H1 (cell line): ENCODE measurements around the gene CEP89. TPM values are rescaled to one million over a fixed set of nuclear protein-coding genes. Genes with fewer than 3 reads are reported as not detected.
"Not testable (repeated sequence)": the region's sequence is repeated elsewhere in the genome, so short reads cannot be mapped to it uniquely, and the experiment has no call there.

ENCODE experiments used
- CTCF ChIA-PET: fragments of 300-600 bp; sonication (Branson Sonifier 250); formaldehyde crosslinking; loops from one replicate; lab custom pipeline; 2021; ENCODE audit not compliant: partially characterized antibody; lab: Charles Lee
- POLR2A ChIA-PET: fragments of 300-600 bp; sonication (Branson Sonifier 250); formaldehyde crosslinking; loops from one replicate; lab custom pipeline; 2021; ENCODE audit warnings: inconsistent platforms; ENCODE audit not compliant: partially characterized antibody; lab: Charles Lee
- DNase-seq, 2 experiments: peaks; one replicate each; pipeline versions ENCODE4 v3.0.0 to v3.0.0-alpha.2; 2010 to 2022; ENCODE audit warnings: low spot score in 2 of 2, low read depth in 1 of 2, mixed read lengths in 1 of 2
- FAIRE-seq: peaks from 2 replicates; lab custom pipeline; 2011; peaks lifted over from hg19 to GRCh38; lab: Jason Lieb, UNC
- H2AFZ ChIP-seq: 2 replicates; pipeline ENCODE4 v1.8.1; 2012; ENCODE audit warnings: low read length, inconsistent platforms
- H2AK5ac ChIP-seq: 2 replicates; pipeline ENCODE4 v1.6.1; 2013; ENCODE audit warnings: low read depth, low read length
- H2BK120ac ChIP-seq: replicated peaks from 2 replicates; pipeline ENCODE3; 2013; ENCODE audit warnings: low read depth, low read length, inconsistent platforms
- H2BK12ac ChIP-seq: 2 replicates; pipeline ENCODE4 v1.6.1; 2013; ENCODE audit warnings: low read depth, low read length
- H2BK15ac ChIP-seq: 2 replicates; pipeline ENCODE4 v1.6.1; 2013; ENCODE audit warnings: low read length
- H2BK20ac ChIP-seq: 2 replicates; pipeline ENCODE4 v1.6.1; 2013; ENCODE audit warnings: low read length
- H2BK5ac ChIP-seq: 2 replicates; pipeline ENCODE4 v1.6.1; 2013; ENCODE audit warnings: low read depth, low read length
- H3K14ac ChIP-seq: 2 replicates; pipeline ENCODE4 v1.6.1; 2013; ENCODE audit warnings: inconsistent platforms; ENCODE audit not compliant: insufficient read length
- H3K18ac ChIP-seq: 2 replicates; pipeline ENCODE4 v1.6.1; 2013; ENCODE audit warnings: low read length; ENCODE audit errors: extremely low read depth
- H3K23ac ChIP-seq: 2 replicates; pipeline ENCODE4 v1.6.1; 2013; ENCODE audit warnings: inconsistent platforms; ENCODE audit not compliant: insufficient read length
- H3K23me2 ChIP-seq: 2 replicates; pipeline ENCODE4 v1.6.1; 2013; ENCODE audit warnings: low read depth, low read length
- H3K27ac ChIP-seq: 2 replicates; pipeline ENCODE4 v1.6.1; 2011; ENCODE audit warnings: low read depth, low read length, inconsistent platforms
- H3K27me3 ChIP-seq, 4 experiments: replicated peaks in 1 of 4; 1 replicate in 1 of 4; 2 replicates in 3 of 4; pipeline versions ENCODE4 v1.6.1 to v1.8.1; 2011 to 2013; ENCODE audit warnings: low read length in 3 of 4, mild to moderate bottlenecking in 3 of 4, inconsistent platforms in 2 of 4, mixed read lengths in 2 of 4, moderate library complexity in 1 of 4; ENCODE audit not compliant: control insufficient read depth in 3 of 4, insufficient read depth in 3 of 4; ENCODE audit errors: extremely low read depth in 1 of 4
- H3K36me3 ChIP-seq, 4 experiments: 2 replicates each; pipeline versions ENCODE4 v1.6.1 to v1.8.1; 2011 to 2013; ENCODE audit warnings: mild to moderate bottlenecking in 4 of 4, low read length in 3 of 4, moderate library complexity in 2 of 4, control low read depth in 1 of 4, inconsistent platforms in 1 of 4; ENCODE audit not compliant: insufficient read depth in 4 of 4, control insufficient read depth in 2 of 4
- H3K4ac ChIP-seq: replicated peaks from 2 replicates; pipeline ENCODE3; 2013; ENCODE audit warnings: low read length, low read depth, mixed read lengths, inconsistent platforms; ENCODE audit not compliant: insufficient read length
- H3K4me1 ChIP-seq, 4 experiments: replicated peaks in 1 of 4; 1 replicate in 1 of 4; 2 replicates in 3 of 4; pipeline versions ENCODE4 v1.6.1 to v1.8.1; 2011 to 2013; ENCODE audit warnings: low read length in 3 of 4, inconsistent platforms in 2 of 4, mixed read lengths in 1 of 4; ENCODE audit not compliant: insufficient read depth in 4 of 4, control insufficient read depth in 3 of 4
- H3K4me2 ChIP-seq, 2 experiments: 2 replicates each; pipeline versions ENCODE4 v1.6.1 to v1.8.1; 2011 to 2013; ENCODE audit warnings: low read depth in 2 of 2, low read length in 2 of 2, control low read depth in 1 of 2, inconsistent platforms in 1 of 2, mild to moderate bottlenecking in 1 of 2; ENCODE audit not compliant: insufficient read depth in 1 of 2
- H3K4me3 ChIP-seq, 4 experiments: fragments of 200-600, 300-600 bp in 1 of 4; sonication (generic), shearing (Covaris generic), sonication (Bioruptor Twin) in 1 of 4; 2 replicates each; pipeline versions ENCODE4 v1.5.1 to v1.8.1; 2011 to 2016; ENCODE audit warnings: low read length in 4 of 4, low read depth in 3 of 4, control low read depth in 2 of 4, inconsistent platforms in 2 of 4, mild to moderate bottlenecking in 2 of 4, mixed read lengths in 1 of 4, moderate library complexity in 1 of 4; ENCODE audit not compliant: insufficient read depth in 2 of 4; ENCODE audit errors: extremely low read depth in 1 of 4
- H3K56ac ChIP-seq: replicated peaks from 2 replicates; pipeline ENCODE3; 2013; ENCODE audit warnings: low read depth, mild to moderate bottlenecking, mixed read lengths, low read length, inconsistent platforms; ENCODE audit not compliant: insufficient read length
- H3K79me1 ChIP-seq: 2 replicates; pipeline ENCODE4 v1.6.1; 2013; ENCODE audit warnings: low read depth, low read length, control low read depth
- H3K79me2 ChIP-seq, 2 experiments: 2 replicates each; pipeline versions ENCODE4 v1.6.1 to v1.8.1; 2012 to 2013; ENCODE audit warnings: low read length in 2 of 2, mild to moderate bottlenecking in 2 of 2, inconsistent platforms in 1 of 2; ENCODE audit not compliant: insufficient read depth in 2 of 2, control insufficient read depth in 1 of 2
- H3K9ac ChIP-seq, 4 experiments: replicated peaks in 1 of 4; 1 replicate in 1 of 4; 2 replicates in 3 of 4; pipeline versions ENCODE4 v1.6.1 to v1.8.1; 2011 to 2013; ENCODE audit warnings: low read depth in 3 of 4, low read length in 3 of 4, control low read depth in 2 of 4, mild to moderate bottlenecking in 2 of 4, moderate library complexity in 2 of 4, inconsistent platforms in 1 of 4; ENCODE audit errors: extremely low read depth in 1 of 4
- H3K9me3 ChIP-seq, 2 experiments: 2 replicates each; pipeline versions ENCODE4 v1.6.1 to v1.8.1; 2012 to 2013; ENCODE audit warnings: mild to moderate bottlenecking in 2 of 2, moderate library complexity in 2 of 2, control low read depth in 1 of 2, inconsistent platforms in 1 of 2, low read depth in 1 of 2, low read length in 1 of 2, mixed read lengths in 1 of 2; ENCODE audit not compliant: insufficient read depth in 2 of 2
- H4K20me1 ChIP-seq, 2 experiments: replicated peaks in 1 of 2; 2 replicates each; pipeline versions ENCODE3 to v1.8.1; 2011 to 2013; ENCODE audit warnings: inconsistent platforms in 2 of 2, low read length in 2 of 2, mild to moderate bottlenecking in 1 of 2; ENCODE audit not compliant: insufficient read depth in 2 of 2, control insufficient read depth in 1 of 2
- H4K5ac ChIP-seq: 2 replicates; pipeline ENCODE4 v1.6.1; 2013; ENCODE audit warnings: low read length, low read depth, mixed read lengths, inconsistent platforms; ENCODE audit not compliant: insufficient read length
- H4K8ac ChIP-seq: 2 replicates; pipeline ENCODE4 v1.8.0; 2013; ENCODE audit warnings: mild to moderate bottlenecking, moderate library complexity, low read length, inconsistent platforms; ENCODE audit not compliant: insufficient read depth; ENCODE audit errors: extremely low read depth
- H4K91ac ChIP-seq: replicated peaks from 2 replicates; pipeline ENCODE3; 2013; ENCODE audit warnings: low read length, mixed read lengths, inconsistent platforms; ENCODE audit not compliant: insufficient read length
- BACH1 ChIP-seq: IDR thresholded peaks from 2 replicates; pipeline ENCODE4 v1.6.1; 2012; ENCODE audit warnings: low read length, improper control_type of control experiment
- E2F6 ChIP-seq: IDR thresholded peaks from 2 replicates; pipeline ENCODE4 v1.6.1; 2012; ENCODE audit warnings: inconsistent platforms
- EP300 ChIP-seq, 2 experiments: IDR thresholded peaks; 1 replicate in 1 of 2; 2 replicates in 1 of 2; pipeline ENCODE4 v1.6.1; 2011 to 2012; ENCODE audit warnings: low read depth in 2 of 2, low read length in 2 of 2, mild to moderate bottlenecking in 2 of 2, borderline replicate concordance in 1 of 2, inconsistent platforms in 1 of 2, moderate library complexity in 1 of 2
- NRF1 ChIP-seq: IDR thresholded peaks from 2 replicates; pipeline ENCODE4 v1.6.1; 2011; ENCODE audit warnings: mild to moderate bottlenecking, low read depth, low read length, improper control_type of control experiment
- SIRT6 ChIP-seq: IDR thresholded peaks from one replicate; pipeline ENCODE4 v1.7.1; 2012; ENCODE audit warnings: low read length, inconsistent platforms
- SP4 ChIP-seq: IDR thresholded peaks from 2 replicates; pipeline ENCODE4 v1.6.1; 2012; ENCODE audit warnings: low read length, inconsistent platforms
- SRF ChIP-seq: IDR thresholded peaks from 2 replicates; pipeline ENCODE4 v1.6.1; 2011; ENCODE audit warnings: mild to moderate bottlenecking, low read depth, low read length, moderate library complexity
- YY1 ChIP-seq: IDR thresholded peaks from 2 replicates; pipeline ENCODE4 v1.6.1; 2011; ENCODE audit warnings: low read depth, mild to moderate bottlenecking, low read length
- WGBS, 2 experiments: shearing (Covaris generic) in 1 of 2; methylation state at CpG; one replicate each; pipeline versions ENCODE4 v1.1.6 to v1.1.7; 2013 to 2015; ENCODE audit warnings: low lambda C conversion rate in 2 of 2, mixed read lengths in 2 of 2, inconsistent platforms in 1 of 2, low coverage in 1 of 2, missing lambda C conversion rate in 1 of 2; ENCODE audit not compliant: insufficient replicate concordance in 2 of 2, insufficient coverage in 1 of 2, insufficient read length in 1 of 2; ENCODE audit errors: extremely low coverage in 1 of 2, missing lambda C conversion rate in 1 of 2; 5-methylcytosine and 5-hydroxymethylcytosine counted together
- polyA plus RNA-seq, 7 experiments: library from polyadenylated mRNA; depleted of rRNA in 3 of 7; stranded (reverse) in 5 of 7; unstranded in 2 of 7; fragments of >200 nt in 5 of 7; fragments of 200-250 nt in 2 of 7; gene quantifications; 1 replicate in 5 of 7; 2 replicates in 1 of 7; 4 replicates in 1 of 7; pipeline versions ENCODE4 v1.2.1 to v1.2.3, GENCODE V29; 2011 to 2013; ENCODE audit warnings: missing spikeins in 2 of 7, mixed read lengths in 2 of 7
- total RNA-seq: library from RNA; stranded (reverse); fragmentation: NEBNext Ultra II Directional; extraction: Animal tissue kit (Norgen Biotek cat#: 25700); gene quantifications from 2 replicates; pipeline ENCODE4 v1.2.1, GENCODE V29; 2021

Gene CEP89
- total and polyA plus RNA-seq, 2 of the 8 experiments (the other 6 are each of a cell fraction or from before 2014, with no cell fraction given), result 23.0 to 23.6 TPM

- TF ChIP-seq EP300 (IDR thresholded peaks at IDR 0.05; ENCODE audit: borderline replicate concordance in 1 of 2, low read depth in 2 of 2, low read length in 2 of 2) (no peak), BACH1 (no peak), NRF1 (no peak), SIRT6 (no peak), E2F6 (no peak), SRF (no peak), SP4 (no peak), YY1 (no peak)
Observed at GRCh38 chr19:32857584-32857983, 114.2 kb downstream of the CEP89 start (continued).

- H4K5ac ChIP-seq, H2BK12ac ChIP-seq, H3K23ac ChIP-seq, H3K23me2 ChIP-seq, H3K4me1 ChIP-seq, DNase-seq, H3K18ac ChIP-seq, H3K79me1 ChIP-seq, H2BK120ac ChIP-seq, H3K4me2 ChIP-seq, H2AK5ac ChIP-seq, H3K79me2 ChIP-seq, H3K9me3 ChIP-seq, H3K14ac ChIP-seq, H3K4ac ChIP-seq, H3K27ac ChIP-seq, H3K27me3 ChIP-seq, H3K4me3 ChIP-seq, H2BK5ac ChIP-seq, H4K20me1 ChIP-seq, POLR2A ChIA-PET, H4K8ac ChIP-seq, H2BK15ac ChIP-seq, H4K91ac ChIP-seq, H3K36me3 ChIP-seq, H2AFZ ChIP-seq, H2BK20ac ChIP-seq, FAIRE-seq, H3K56ac ChIP-seq, H3K9ac ChIP-seq: not testable (repeated sequence)
- CTCF ChIA-PET, result interaction anchor here (0.8 to 1.3 kb wide), 2 partner anchors 69 to 517 kb away, joined by 3 to 4 read pairs; no protein-coding TSS in a partner anchor
- 96% methylated on average over 7 of the region's 7 CpGs; no CpG with 5 or more reads in 1 of the 2 experiments for WGBS, 2 experiments
Observed at GRCh38 chr19:32856818-32857217, 114.9 kb downstream of the CEP89 start.
